Stimulated activated naive CD4-positive, alpha-beta T cell (primary cell): ENCODE measurements around the gene OSTC.
A peak's percentile ranks its signal among the peaks of the same experiment; 100 is the strongest.

Source experiments
- DNase-seq, 6 experiments: peaks; one replicate each; lab custom pipeline; 2025; lab: John Stamatoyannopoulos, UW

The OSTC gene

GRCh38 chr4:108650212-108651013 is at the start of gene OSTC:
TSS of gene OSTC (plus strand) at chr4:108650599. CDS start at chr4:108650656, 57 bp downstream.
- DNase-seq = peak; percentile 86 to 95 (median 88)

DNA sequence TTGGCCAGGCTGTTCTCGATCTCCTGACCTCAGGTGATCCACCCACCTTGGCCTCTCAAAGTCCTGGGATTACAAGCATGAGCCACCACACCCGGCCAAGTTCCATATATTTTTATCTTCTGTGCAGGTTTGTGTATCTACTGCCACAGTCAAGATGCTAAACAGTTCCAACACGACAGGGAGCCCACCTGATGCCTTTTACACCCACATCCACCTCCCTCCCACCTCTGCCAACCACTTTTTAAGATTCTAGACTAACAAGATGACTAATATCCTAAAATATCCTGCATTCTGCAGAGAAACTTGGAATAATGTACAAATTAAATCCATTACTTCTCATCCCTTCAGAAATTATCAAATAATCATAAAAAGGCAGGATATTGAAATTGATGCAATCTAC is 49.3 kb upstream of the OSTC start:
- DNase-seq = no peak

- DNase-seq = peak in 5 of 6 experiments; percentile 5 to 67 (median 40)
These were observed 48.9 kb upstream of the OSTC start for GRCh38 chr4:108601532-108601931.

GRCh38 chr4:108602163-108602562 is 48.2 kb upstream of the OSTC start:
- no peak for DNase-seq

- DNase-seq = no peak
These were observed 43.2 kb upstream of the OSTC start for GRCh38 chr4:108607079-108607815.

GRCh38 chr4:108611365-108611764 is 39.0 kb upstream of the OSTC start:
- DNase-seq = peak in 1 of 6 experiments; percentile 12

GRCh38 chr4:108612365-108612764 is 38.0 kb upstream of the OSTC start:
- DNase-seq = no peak

DNA sequence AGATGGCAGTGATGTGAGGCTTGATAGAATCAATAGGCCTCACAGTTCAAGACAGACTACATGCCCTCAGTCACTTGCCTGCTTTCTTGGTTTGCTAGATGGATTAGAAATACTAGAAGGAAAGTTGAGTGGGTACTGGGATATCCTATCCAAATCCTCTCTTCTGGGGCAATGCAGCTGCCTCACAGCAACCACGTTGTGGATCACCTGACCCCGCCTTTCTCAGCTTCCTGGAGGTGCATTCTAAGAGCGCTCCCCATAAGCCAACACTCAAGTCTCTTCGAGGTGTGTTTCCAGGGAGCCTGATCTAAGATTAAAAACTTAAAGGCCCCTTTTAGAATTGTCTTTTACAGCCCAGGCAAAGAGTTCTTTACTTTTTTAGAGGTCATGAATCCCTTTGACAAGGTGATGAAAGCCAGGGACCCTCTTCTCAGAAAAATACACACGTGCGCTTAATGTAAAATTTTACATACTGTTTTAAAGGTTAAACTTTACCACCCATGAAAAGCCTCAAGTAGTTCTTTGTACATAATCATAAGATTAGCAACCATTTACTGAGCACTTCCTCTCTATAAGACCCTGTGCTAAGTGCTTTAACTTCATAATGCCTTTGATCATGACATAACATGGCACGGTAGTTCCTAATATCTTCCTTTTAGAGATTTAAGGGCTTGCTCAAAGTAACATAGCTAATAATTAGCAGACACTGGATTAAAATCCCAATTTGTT is 30.9 kb upstream of the OSTC start:
- DNase-seq = peak in 5 of 6 experiments; percentile 9 to 60 (median 14)

DNA sequence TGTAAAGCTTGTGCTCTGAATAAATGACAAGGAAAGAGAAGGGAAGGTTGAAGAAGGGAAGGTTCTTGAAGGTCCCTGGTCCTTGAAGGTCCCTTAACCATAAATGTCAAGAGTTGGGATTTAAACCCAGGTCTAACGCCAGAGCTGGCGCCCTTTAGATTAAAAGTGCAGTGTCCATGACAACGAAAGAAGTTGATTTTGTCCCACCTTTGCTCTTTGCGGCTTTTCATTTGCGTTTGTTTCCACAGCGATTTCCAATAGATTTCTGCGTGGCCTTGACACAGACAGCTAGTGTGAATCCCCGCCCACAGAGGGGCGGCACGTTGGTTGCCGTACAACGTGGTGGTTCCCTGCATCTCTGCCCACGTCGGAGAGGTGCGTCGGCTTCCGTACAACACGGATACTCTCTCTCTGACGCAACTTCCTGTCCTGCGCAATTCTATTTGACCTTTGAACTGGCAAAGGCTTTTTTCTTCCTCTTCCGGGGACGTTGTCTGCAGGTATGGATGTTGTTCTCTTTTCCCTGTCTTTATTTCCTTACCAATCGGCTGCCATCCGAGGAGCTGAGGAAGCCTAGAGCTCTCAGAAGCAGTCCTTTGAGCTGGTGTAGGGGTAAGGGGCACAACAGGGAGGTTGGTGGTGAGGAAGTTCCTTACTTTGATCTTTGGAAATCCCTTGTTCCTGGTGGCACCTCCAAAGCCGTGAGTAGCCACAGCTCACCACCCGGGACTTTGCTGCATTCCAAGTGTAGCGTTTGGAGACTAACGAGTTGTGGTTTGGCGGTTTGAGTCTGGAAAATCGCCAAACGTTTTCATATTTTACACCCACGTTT is 30.1 kb upstream of the OSTC start, which contains the start of gene RPL34:
Gene RPL34 (plus strand): TSS at position 476 of the 832 bp plus-strand sequence. CDS start 1,384 bp downstream, outside the sequence.
- peak; percentile 85 to 97 (median 96) for DNase-seq

DNA sequence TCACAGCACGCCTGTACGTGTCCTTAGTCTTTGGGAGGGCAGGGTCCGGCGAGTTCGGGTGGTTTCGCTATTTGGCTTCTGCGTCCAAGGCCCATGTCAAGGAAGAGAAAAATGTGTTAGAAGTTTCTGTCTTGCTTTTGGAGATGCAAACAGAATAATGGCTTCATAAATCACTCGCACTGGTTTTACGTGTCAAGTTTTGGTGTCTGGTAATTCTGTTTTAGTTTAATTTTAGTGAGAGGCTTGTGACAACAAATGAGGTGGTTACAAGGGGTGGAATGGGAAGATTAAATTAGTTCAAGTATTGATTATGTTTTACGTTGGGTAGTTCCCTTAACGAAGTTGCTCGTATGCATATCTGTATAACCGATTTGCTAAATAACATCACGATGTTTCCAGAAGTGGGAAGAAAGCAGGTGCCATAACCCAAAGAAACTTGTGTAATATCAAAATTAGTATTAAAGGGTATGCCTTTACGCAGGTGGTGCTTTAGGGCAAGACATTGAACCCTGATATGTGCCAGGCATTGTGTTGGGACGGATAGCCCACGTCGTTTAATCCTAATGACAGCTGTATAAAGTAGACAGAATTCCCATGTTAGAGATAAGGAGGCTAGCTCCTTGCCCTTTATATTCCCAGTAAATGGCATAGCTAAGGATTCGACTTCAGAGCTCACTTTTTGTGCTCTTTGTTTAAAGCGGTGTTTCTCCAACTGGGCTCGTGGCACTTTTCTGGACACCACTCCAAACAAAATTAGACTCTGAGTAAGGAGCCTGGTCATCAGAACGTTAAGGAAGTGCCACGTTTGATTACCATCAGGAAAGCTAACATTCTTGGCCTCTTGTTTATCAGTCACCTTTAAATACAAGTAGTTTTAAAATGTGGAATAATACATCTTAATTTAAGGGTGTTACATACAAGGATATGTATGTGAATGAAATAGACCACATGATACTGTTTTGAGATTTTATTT is 29.2 kb upstream of the OSTC start:
- peak in 1 of 6 experiments; percentile 52 for DNase-seq

DNA sequence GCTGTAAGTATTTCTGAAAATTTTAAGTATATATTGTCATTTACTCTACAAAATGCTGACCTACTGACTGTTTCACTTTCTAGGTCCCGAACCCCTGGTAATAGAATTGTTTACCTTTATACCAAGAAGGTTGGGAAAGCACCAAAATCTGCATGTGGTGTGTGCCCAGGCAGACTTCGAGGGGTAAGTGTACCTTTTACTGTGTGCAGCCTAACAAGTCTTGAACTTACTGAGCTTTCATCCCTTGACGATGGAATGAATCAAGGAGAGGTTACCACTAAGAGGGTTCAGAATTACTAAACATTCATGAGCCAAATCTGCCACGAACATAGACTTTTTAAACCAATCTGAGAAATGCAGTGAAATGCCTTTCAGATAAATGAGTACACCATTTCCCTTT is 28.4 kb upstream of the OSTC start:
- DNase-seq = no peak

DNA sequence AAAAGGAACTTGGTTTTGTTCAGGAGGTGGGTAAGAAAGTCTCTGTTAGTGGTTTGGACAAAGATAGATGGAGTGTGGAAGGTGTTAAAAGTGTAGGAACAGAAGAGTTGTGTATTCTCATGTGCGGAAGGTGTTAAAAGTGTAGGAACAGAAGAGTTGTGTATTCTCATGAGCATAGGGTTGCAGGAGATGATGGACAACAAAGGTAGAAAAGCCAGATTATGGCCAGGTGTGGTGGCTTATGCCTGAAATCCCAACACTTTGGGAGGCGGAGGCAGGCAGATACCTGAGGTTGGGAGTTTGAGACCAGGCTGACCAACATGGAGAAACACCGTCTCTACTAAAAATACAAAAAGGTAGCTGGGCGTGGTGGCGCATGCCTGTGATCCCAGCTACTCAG is 27.6 kb upstream of the OSTC start:
- no peak for DNase-seq

GRCh38 chr4:108624263-108625056 is 25.9 kb upstream of the OSTC start:
- DNase-seq = no peak

GRCh38 chr4:108626056-108626455 is 24.3 kb upstream of the OSTC start:
- no peak for DNase-seq

DNA sequence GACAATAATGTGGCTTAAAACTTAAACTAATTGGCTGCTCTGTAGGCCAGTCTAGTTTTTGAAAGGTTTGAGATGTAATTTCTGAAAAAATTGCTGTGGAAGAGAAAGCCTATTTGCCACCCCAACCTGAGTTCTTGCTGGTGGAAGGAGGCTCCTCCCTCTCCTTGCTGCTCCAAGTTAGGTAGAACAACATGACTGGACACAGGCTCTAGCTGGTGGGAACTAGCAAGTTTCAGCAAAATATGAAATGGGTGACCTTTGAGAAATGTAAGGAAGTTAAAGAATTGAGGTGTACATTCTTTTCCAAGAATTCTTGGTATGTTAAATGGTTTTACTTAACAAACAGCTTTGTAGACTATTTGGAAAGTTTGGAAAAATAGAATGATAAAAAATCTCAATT is 22.0 kb upstream of the OSTC start:
- no peak for DNase-seq

DNA sequence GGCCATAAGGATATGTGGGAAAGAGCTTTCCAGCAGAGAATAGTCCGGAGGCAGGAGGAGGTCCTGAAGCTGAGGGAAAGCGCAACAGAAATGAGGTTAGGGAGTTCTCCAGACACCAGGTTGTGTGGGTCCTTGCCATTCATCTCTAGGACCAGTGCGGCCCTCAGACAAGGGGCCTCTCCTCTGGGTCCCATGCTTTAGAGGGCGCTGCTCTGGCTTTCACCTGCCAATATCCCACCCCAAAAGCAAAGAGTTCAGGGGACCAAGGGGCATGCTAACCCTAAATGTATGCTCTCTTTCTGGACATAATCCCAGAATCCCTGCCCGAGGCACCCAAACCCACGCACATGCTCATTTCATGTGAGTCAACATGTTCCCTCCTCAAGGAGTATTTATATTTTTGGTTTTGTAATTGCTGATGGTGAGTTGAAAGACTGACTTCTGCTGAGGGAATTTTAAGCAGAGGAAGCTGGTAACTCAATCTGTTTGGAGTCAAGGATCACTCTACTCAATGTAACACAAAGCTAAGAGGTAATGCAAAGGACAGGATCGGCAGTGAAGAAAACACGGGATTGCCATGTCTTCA is 15.2 kb upstream of the OSTC start:
- no peak for DNase-seq

- no peak for DNase-seq
These were observed 14.2 kb upstream of the OSTC start for GRCh38 chr4:108636246-108636645.

DNA sequence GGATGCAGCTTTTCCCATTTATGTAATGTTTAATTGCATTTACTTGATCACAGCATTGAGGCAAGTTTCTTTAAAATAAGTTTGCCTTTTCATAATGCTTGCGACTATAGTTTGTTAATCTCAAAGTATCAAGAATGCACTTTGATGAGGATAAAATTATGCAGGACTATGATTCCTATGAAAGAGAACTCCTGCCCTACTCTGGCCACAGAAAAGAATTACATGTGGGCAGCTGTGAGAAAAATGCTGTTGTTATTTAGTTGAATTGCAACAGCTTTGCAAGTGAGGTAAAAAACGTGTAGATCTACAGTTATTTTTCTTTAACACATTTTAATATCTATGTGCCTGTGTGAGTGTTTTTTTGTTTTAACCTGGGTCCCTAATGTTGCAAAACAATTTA is 12.5 kb upstream of the OSTC start:
- peak in 1 of 6 experiments; percentile 6 for DNase-seq

DNA sequence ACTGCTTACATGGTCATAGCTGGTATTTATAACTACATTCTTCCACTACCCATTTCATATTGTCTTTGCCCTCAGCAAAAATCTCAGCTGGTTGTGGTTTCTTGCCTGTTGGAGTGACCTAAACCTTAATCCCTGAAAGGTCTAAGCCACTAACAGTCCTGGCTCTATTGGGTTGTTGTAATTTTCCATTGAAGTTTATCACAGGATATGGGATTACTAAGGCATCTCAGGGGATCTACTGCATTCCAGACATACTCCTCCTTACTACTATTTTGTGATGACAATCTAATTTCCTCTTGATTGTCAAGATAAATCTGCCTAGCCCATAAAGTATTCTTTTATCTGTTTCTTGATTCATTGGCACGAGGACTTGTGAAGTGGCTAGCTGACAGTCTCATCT is 6.2 kb upstream of the OSTC start:
- DNase-seq = no peak
